Posterior cingulate gyrus (tissue), 11 donors: ENCODE measurements around the gene KRTAP2-3.
"Not testable (repeated sequence)": the region's sequence is repeated elsewhere in the genome, so short reads cannot be mapped to it uniquely, and the experiment has no call there.

Experiments
- DNase-seq, 10 donors: peaks; one replicate each; pipeline versions ENCODE4 v3.0.0 to v3.0.0-alpha.2; 2020 to 2021; ENCODE audit warnings: mixed read lengths in 3 of 10
- intact Hi-C: fragments of 100-400 bp; cut with DNase I; formaldehyde crosslinking; loops from one replicate; pipeline ENCODE4 v1.15.1; 2023

Gene KRTAP2-3

DNA sequence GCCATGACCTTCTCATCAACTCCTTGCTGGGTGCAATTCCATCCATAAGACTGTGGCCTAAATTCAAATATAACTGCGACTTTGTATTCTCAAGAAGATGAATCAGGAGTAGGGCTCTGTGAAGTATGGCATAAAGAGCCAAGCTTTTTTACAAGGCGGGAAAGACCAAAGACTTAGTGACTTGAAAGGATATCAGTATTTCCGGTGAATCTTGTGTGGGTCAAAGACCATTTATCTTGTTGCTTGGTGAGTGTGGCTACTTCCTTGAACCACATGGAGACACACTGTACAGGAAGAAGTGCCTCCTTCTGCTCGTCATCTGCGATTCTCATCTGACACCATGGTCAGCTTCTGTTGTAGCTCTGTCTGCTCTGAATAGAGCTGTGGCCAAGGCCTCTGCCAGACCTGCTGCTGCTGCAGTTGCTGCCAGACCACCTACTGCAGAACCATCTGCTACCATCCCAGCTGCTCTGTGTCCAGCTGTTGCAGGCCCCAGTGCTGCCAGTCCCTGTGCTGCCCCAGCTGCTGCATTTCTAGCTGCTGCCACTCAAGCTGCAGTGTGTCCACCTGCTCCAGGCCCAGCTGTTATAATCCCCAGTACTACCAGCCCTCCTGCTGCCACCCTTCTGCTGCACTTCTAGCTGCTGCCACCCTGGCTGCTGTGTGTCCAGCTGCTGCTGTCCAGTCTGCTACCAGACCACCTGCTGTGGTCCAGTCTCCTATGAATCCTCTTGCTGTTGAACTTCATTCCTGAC, 11.9 kb upstream of the KRTAP2-3 start:
- DNase-seq, result no peak
- intact Hi-C loops, result no loop called here

DNA sequence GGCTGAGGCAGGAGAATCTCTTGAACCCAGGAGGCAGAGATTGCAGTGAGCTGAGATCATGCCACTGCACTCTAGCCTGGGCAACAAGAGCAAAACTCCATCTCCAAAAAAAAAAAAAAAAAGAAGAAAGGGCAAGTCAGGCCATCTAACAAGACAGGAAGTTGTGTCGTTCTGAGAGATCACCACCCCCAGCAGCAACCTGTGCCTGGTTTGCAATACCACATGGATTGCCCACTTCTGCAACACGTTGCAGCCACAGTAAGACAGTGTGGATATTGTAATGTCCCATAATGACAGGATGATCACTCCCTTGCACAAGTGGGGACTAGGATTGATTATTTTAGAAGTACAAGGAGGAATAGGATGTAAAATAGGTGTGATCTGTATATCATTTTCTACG, 9.1 kb upstream of the KRTAP2-3 start:
- DNase-seq, result no peak
- intact Hi-C loops, result no loop called here

DNA sequence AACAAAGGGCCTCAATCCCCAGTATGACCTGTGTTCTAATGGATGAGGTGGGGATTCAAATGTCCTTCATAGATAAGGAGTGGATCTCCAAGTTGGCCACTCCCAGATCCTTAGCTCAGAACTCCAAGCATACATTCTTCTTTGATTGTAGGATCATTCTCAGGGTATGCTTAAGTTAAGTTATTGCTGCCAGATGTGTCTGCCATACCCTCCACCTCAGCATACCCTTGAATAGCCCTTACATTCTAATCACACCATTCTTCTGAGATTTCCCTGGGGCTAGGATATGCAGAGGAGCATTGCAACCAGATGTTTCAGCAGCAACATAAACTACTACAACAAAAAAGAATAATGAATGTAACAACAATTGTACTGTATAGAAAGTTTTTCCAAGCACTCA, 7.4 kb upstream of the KRTAP2-3 start:
- intact Hi-C loops, result no loop called here
- DNase-seq, result no peak

DNA sequence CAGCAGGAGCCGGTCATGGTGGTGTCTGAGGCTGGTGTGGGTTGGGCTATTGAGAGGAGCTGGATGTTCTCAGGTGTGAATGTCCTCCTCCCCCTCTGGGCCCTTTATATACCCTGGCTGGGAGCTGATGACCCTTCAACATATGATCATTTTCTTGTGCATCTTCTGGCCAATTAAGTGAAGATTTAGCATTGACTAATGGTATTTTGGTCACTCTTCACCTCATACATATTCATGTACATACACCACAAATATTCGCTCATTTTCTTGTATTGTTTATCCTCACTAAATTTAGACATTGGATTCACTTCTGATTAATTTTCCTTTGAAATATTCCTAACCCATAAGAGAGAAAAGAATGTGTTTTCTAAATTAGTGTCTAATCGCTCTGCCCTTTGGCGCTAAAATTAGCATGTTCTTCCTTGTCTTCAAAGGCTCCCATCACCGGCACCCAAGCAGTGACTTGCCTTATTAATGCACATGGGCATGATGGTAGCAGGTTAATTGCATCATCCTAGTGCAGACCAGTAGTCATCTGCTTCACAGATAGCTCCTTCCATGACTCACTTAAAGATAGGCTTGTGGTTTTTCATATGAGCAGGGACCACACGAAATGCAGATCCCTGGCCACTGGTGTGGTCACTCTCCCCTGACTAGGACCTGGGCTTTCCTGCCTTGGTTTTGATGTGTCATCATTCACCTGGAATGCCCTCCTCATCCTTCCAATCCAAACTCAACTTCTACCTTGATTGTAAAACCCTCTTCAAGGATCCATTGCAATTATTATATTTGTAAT, 6.1 kb upstream of the KRTAP2-3 start, which contains the start of gene KRTAP2-4:
KRTAP2-4 (minus strand) TSS at position 51 of the 796 bp plus-strand sequence; CDS start at position 17, 34 bp downstream.
- intact Hi-C loops, result no loop called here
- no peak for DNase-seq

DNA sequence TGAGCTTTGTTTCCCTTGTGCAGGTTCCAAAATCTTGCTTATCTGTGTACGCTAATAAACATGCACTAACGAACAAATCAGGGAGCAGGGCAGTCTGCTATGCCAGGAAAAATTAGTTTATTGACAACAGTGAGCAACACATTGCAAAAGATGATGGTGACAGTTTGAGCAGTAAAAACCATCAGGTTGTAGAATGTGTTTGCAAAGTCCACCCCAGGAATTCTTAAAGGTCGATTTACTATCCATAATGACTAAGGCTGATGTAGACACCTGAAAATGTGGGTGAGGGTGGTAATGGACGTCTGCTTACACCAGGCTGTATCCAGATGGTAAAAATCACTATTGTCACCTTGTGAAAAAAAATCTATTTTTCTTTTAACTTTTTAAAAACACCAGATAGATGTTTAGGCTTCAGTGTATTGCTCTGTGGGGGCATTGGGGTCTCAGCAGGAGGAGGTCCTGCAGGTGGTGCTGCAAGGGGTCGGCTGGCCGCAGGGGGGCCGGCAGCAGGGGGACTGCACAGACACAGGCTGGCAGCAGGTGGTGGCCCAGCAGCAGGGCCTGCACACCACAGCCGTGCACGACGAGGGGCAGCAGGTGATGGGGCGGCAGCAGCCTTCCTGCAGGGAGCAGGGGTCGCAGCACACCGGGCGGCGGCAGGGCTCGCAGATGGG, 5.2 kb upstream of the KRTAP2-3 start:
- intact Hi-C loops, result not testable (repeated sequence)

DNA sequence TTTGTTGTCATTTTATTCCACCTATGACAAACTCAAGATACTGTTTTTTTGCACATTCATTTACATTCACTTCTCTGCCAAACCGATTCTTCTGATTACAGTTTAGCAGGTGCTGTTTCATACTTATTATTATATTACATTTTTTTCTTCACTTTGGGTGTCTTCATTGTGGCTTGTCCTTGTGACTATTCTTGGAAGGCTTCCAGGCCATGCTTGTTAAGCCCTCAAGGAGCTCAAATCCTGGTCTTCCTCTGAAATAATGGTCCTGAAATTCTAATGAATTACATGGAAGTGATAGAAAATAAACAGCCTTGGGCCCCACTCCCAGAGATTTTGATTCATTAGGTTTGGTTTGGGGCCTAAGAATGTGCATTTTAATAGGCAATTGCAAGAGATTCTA, 4.4 kb upstream of the KRTAP2-3 start:
- DNase-seq, result no peak
- intact Hi-C loops, result no loop called here

More for the DNA sequence above, 5.2 kb upstream of the KRTAP2-3 start:
- not testable (repeated sequence) for DNase-seq

DNA sequence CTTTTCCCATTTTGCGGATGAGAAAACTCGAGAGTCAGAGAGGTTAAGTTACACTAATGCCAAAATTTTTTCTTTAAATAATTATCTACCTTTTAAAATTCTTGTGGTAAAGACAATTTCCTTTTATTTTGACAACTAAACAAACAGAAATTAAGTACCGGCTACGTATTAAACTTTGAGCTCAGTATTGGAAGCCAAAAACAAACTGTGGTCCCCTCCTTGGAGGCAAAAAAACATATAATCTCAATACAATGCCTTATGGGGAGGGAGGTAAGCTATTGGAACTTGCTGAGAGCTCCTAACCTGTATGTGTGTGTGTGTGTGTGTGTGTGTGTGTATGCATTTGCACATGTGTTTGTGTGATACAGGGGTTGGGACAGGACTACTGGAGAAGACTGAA, 3.5 kb upstream of the KRTAP2-3 start:
- intact Hi-C loops, result no loop called here
- no peak for DNase-seq

DNA sequence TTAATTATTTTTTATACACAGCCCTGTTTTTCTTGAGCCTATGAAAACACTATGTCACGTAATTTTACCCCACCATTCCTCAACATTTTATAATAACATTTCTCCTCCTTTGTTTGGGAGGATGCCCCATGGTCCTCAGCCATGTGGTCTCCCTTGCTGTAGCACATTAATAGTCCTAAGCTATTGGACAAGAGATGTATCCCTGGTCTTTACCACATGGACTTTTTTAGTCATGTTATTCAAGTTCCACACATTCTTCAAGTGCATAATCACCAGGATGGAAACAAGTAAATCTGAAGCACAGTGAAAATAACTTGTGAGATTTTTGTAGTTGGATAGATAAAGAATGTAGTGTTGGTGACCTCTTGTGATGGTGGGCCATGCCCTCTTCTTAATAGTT, 2.0 kb upstream of the KRTAP2-3 start:
- intact Hi-C loops, result no loop called here
- no peak for DNase-seq

DNA sequence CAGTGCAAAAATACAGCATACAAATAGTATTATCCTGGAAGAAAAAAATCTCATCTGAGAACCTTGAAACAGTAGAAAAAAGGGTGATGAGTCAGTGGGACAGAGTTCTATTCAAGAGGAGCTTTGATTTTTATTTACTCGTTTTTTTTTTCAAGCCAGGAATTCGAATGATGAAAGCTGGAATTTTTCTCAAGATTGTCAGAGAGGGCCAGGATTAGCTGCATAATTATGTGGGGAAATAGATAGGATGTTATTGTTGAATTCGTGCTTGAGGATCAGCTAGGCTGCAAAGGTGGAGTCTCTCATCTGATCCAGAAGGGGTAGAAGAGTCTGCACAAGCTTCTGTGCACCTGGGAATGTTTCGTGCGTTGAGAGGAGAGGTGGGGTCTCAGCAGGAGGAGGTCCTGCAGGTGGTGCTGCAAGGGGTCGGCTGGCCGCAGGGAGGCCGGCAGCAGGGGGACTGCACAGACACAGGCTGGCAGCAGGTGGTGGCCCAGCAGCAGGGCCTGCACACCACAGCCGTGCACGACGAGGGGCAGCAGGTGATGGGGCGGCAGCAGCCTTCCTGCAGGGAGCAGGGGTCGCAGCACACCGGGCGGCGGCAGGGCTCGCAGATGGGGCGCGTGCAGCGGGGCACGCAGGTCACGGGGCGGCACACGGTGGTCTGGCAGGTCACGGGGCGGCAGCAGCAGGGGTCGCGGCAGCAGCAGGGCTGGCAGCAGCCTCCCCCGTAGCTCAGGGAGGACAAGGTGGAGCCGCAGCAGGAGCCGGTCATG, 450 bp downstream of the KRTAP2-3 start:
- intact Hi-C loops, DNase-seq: not testable (repeated sequence)

DNA sequence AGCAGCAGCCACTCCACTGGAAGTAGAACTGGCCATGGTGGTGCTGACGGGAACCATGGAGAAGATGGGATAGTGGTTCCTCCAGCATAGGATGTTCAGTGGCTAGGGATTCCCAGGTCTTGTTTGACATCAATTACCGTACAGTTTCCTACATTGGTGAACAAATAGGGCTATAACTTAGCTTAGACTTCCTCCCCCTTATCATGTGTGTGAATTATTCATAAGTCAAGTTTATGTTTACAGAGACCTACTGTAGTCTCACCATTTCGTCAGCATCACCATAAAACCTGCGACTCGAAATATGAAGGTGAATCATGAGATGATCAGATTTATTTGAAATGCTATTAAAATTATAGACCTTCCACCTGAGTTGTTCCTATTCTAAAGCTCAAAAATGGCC, 1.2 kb downstream of the KRTAP2-3 start:
- intact Hi-C loops, result no loop called here
- DNase-seq, result no peak

DNA sequence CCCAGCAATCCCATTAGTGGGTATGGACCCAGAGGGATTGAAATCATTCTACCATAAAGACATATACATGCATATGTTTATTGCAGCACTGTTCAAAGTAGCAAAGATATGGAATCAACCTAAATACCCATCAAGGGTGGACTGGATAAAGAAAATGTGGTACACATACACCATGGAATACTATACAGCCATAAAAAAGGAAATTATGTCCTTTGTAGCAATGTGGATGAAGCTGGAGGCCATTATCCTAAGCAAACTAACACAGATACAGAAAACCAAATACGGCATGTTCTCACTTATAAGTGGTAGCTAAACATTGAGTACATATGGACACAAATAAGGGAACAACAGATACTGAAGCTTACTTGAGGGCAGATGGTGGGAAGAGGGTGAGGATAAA, 2.4 kb downstream of the KRTAP2-3 start:
- DNase-seq, result no peak
- intact Hi-C loops, result no loop called here

DNA sequence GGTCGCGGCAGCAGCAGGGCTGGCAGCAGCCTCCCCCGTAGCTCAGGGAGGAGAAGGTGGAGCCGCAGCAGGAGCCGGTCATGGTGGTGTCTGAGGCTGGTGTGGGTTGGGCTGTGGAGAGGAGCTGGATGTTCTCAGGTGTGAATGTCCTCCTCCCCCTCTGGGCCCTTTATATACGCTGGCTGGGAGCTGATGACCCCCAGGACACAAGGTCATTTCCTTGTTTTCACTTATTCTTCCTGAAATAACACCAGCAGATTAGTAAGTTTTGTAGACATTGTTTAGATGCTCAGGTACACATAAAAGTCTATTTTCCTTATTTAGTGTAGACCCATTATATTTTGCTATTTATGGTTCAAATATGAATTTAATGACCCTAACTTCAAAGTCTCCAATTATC, 4.8 kb downstream of the KRTAP2-3 start, which contains the start of gene KRTAP2-2:
KRTAP2-2 (minus strand) TSS at position 101 of the 400 bp plus-strand sequence; CDS start at position 82, 19 bp downstream.
- DNase-seq, intact Hi-C loops: not testable (repeated sequence)

DNA sequence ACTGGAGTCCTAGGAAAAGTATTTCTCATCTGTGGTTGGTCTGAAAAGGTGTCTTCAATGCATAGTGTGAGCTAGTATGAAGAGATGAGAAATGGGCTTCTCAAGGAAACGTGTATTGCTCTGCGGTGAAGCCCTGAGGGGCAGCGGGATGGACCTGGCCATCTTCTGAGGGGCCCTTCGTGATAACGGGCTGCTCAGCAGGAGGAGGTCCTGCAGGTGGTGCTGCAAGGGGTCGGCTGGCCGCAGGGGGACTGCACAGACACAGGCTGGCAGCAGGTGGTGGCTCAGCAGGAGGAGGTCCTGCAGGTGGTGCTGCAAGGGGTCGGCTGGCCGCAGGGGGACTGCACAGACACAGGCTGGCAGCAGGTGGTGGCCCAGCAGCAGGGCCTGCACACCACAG, 5.4 kb downstream of the KRTAP2-3 start:
- peak in 1 of 10 donors; percentile 61 for DNase-seq
- intact Hi-C loops, result not testable (repeated sequence)

DNA sequence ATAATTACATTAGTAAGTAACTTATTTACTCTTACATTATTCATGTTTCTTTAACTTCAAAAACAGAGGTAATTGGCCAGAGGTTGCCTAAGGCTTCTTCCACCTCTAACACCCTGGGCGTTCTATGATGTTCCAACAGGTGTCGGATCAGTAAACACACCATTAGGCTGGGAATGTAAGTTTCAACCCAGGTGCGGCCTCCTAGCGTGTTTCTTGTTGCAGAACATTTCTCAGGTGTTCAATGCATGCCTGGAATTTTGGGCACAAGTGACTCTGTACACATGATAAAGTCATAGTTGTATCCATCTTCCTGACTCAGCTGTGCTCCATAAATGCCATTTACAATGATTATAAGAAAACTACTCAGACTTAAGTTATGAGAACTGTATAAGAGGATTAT, 5.9 kb downstream of the KRTAP2-3 start:
- DNase-seq, result no peak
- intact Hi-C loops, result no loop called here

DNA sequence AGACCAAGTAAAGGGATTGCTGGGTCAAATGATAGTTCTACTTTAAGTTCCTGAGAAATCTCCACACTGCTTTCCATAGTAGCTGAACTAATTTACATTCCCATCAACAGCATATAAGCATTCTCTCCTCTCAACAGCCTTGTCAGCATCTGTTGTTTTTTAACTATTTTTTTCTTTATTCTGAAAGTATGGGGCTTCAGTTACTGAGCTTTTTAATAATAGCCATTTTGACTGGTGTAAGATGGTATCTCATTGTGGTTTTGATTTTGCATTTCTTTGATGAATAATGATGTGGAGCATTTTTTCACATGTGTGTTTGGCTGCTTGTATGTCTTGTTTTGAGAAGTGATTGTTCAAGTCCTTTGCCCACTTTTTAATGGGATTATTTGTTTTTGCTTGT, 7.3 kb downstream of the KRTAP2-3 start:
- no peak for DNase-seq
- intact Hi-C loops, result no loop called here

DNA sequence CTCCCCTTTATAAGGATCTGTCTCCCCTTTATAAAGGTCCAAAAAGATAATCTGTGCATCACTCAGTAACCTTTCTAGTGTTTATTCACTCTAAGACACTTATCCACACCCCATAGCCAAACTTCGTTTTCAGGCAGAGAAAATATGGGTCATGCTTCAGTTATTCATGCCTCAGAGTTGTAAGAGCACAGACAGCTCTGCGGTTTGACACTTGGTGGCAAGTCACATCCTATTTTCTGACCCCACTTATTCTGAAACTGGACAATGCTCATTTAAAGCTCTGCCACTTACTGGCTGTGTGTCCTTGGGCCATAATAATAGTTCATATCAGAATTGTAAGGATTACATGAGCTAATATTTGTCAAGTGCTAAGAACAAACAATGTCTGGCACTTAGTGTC, 10.8 kb downstream of the KRTAP2-3 start:
- intact Hi-C loops, result no loop called here
- DNase-seq, result no peak

DNA sequence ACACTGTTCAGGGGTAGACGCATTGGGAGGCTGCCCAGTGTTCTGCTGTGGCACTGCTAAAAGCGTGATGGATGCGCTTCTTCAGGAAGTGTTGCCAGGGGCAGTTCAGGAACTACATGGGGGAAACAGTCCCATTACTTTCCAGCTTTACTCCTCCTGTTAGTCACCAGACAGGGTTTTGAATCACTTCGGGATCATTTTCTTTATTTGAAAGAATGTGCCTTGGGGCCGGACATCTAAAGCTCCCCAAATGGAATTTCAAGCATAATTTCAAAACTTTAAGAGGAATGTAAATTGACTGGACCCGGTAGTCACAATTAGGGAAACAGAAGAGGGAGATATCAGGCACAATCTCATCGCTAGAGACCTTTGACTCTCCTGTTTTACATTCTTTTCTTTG, 11.5 kb downstream of the KRTAP2-3 start:
- intact Hi-C loops, result no loop called here
- DNase-seq, result no peak

DNA sequence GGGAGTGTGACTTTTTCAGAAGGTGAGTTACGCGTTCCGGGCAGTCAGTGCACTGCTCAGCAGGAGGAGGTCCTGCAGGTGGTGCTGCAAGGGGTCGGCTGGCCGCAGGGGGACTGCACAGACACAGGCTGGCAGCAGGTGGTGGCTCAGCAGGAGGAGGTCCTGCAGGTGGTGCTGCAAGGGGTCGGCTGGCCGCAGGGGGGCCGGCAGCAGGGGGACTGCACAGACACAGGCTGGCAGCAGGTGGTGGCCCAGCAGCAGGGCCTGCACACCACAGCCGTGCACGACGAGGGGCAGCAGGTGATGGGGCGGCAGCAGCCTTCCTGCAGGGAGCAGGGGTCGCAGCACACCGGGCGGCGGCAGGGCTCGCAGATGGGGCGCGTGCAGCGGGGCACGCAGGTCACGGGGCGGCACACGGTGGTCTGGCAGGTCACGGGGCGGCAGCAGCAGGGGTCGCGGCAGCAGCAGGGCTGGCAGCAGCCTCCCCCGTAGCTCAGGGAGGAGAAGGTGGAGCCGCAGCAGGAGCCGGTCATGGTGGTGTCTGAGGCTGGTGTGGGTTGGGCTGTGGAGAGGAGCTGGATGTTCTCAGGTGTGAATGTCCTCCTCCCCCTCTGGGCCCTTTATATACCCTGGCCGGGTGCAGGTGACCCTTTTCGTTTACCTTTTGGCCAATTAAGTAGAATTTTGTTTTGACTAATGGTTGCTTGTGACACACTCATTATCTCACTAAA, 13.0 kb downstream of the KRTAP2-3 start, which contains the start of gene KRTAP2-1:
KRTAP2-1 (minus strand) TSS at position 582 of the 731 bp plus-strand sequence; CDS start at position 533, 49 bp downstream.
- DNase-seq, intact Hi-C loops: not testable (repeated sequence)

DNA sequence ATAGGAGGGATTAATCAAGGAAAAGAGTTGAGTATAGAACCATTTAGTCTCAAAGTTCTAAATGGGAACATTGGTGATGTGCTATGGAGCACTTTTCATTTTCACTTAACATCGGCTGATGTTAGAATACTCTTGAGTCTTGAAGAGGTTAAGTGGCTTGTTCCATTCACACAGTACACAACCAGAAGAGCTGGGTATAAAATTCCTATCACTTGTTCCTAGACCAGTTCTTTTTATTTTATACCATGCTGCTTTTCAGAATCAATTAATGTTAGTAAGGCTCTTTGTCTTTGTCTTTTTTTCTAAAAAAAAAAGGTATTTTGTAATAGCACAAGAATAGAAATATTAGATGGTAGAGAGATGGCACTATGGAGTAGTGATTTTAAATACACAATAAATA, 17.0 kb downstream of the KRTAP2-3 start:
- intact Hi-C loops, result no loop called here

More for the DNA sequence above, 17.0 kb downstream of the KRTAP2-3 start:
- no peak for DNase-seq
